A673 (cell line): ENCODE data around the gene S100Z.

Experiments used
- CTCF ChIP-seq: fragments of 300-800, 200-600 bp; sonication (generic); conservative IDR thresholded peaks from 2 replicates; pipeline ENCODE4 v1.5.1; 2017; ENCODE audit warnings: low read depth, mild to moderate bottlenecking, antibody characterized with exemption, low read length, moderate library complexity, mixed read lengths
- EZH2 ChIP-seq: fragments of 200-600 bp; sonication (generic); IDR thresholded peaks from 2 replicates; pipeline ENCODE4 v1.6.1; 2017; ENCODE audit warnings: borderline replicate concordance, low read depth, mild to moderate bottlenecking, mixed read lengths, antibody characterized with exemption, low read length; ENCODE audit not compliant: poor library complexity, severe bottlenecking

DNA sequence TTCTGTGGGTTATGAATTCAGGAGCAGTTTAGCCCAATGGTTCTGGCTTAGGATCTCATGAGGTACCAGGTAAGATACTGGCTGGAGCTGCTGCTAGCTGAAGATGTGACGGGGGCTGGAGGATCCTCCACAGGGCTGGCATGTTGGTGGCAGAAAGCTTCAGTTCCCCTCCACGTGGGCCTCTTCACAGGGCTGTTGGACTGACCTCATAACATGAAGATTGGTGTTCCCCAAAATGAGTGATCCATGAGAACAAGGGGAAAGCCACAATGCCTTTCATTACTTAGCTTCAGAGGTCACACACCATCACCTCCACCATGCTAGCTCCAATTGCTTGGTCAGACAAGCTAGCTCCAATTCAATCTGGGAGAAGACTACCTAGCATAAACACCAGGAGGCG is 8.5 kb upstream of the S100Z start:
- TF ChIP-seq CTCF (no peak), EZH2 (no peak)
